Activated CD8-positive, alpha-beta T cell treated with anti-CD3 and anti-CD28 coated beads for 36 hours (primary cell): ENCODE data around the gene SHC1. TPM values are rescaled to one million over a fixed set of nuclear protein-coding genes. Genes with fewer than 3 reads are reported as not detected.
"Not testable (repeated sequence)": the region's sequence is repeated elsewhere in the genome, so short reads cannot be mapped to it uniquely, and the experiment has no call there.

Experiments
- ATAC-seq: fragments of 200-7000 bp; cut with Tn5 transposase; one replicate; pipeline ENCODE4 v1.10.0; 2021; ENCODE audit warnings: mild to moderate bottlenecking, moderate library complexity
- CTCF ChIA-PET: fragments of 350-600 bp; sonication (Branson Sonifier 250); formaldehyde crosslinking; loops from one replicate; lab custom pipeline; 2021; ENCODE audit warnings: antibody characterized with exemption; lab: Charles Lee
- POLR2A ChIA-PET: fragments of 350-600 bp; sonication (Branson Sonifier 250); formaldehyde crosslinking; loops from one replicate; lab custom pipeline; 2021; ENCODE audit warnings: antibody characterized with exemption; lab: Charles Lee
- DNase-seq: peaks from one replicate; pipeline ENCODE4 v3.0.0-alpha.2; 2020
- H3K27ac Mint-ChIP-seq: one replicate; pipeline ENCODE4 v1.8.0; 2021; ENCODE audit warnings: mild to moderate bottlenecking, mixed read lengths
- H3K27me3 Mint-ChIP-seq: one replicate; pipeline ENCODE4 v1.8.0; 2021; ENCODE audit warnings: mixed read lengths
- H3K36me3 Mint-ChIP-seq: one replicate; pipeline ENCODE4 v1.8.0; 2021; ENCODE audit warnings: low read depth, mixed read lengths
- H3K4me1 Mint-ChIP-seq: one replicate; pipeline ENCODE4 v1.8.0; 2021; ENCODE audit warnings: low read depth, mixed read lengths
- H3K4me3 Mint-ChIP-seq: one replicate; pipeline ENCODE4 v1.8.0; 2021; ENCODE audit warnings: mild to moderate bottlenecking, moderate library complexity, mixed read lengths
- H3K9me3 Mint-ChIP-seq: one replicate; pipeline ENCODE4 v1.8.0; 2021; ENCODE audit warnings: mixed read lengths
- CTCF ChIP-seq: fragments of 200-600 bp; IDR thresholded peaks from one replicate; pipeline ENCODE4 v1.8.0; 2022; ENCODE audit warnings: antibody characterized with exemption, mild to moderate bottlenecking
- intact Hi-C: fragments of 100-400 bp; cut with micrococcal nuclease; formaldehyde crosslinking; loops from one replicate; pipeline ENCODE4 v1.10.0; 2022
- total RNA-seq, 2 experiments: library from RNA; stranded (reverse); gene quantifications; one replicate each; pipeline ENCODE4 v1.2.3, GENCODE V29; 2021

Gene SHC1
- total RNA-seq, 2 experiments from 2014 or later, result 32.3 to 34.2 TPM

GRCh38 chr1:154996966-154997701 lies 26.6 kb upstream of the SHC1 start:
- ChIA-PET CTCF (interaction anchor here (1.0 to 5.3 kb wide), 5 partner anchors 14 to 53 kb away, joined by 3 to 108 read pairs (median 6); partner anchors contain the start of genes CKS1B, FLAD1, PYGO2 and SHC1), POLR2A (interaction anchor here (0.6 to 8.6 kb wide), 7 partner anchors 9 to 61 kb away, joined by 3 to 85 read pairs (median 3); partner anchors contain the start of genes CKS1B, FLAD1, PMVK and SHC1)
- H3K4me1 Mint-ChIP-seq, result peaks cover 35% of the 10 kb centered on the region
- no peaks in the 10 kb centered on the region for H3K9me3 Mint-ChIP-seq
- ATAC-seq, result no peak
- DNase-seq, result no peak
- peak overlapping the region; percentile 7 for H3K27ac Mint-ChIP-seq
- H3K27me3 Mint-ChIP-seq, result no peaks in the 10 kb centered on the region
- intact Hi-C loops, result loop anchor here (5.0 kb wide), 1 partner anchor 35 kb away; the partner anchor contains the start of gene PYGO2
- no peak for TF ChIP-seq CTCF
- H3K4me3 Mint-ChIP-seq, result no peak overlapping the region
- H3K36me3 Mint-ChIP-seq, result no peaks in the 10 kb centered on the region

GRCh38 chr1:154995301-154995983 lies 24.9 kb upstream of the SHC1 start:
- H3K9me3 Mint-ChIP-seq, result not testable (repeated sequence)
- POLR2A ChIA-PET, result interaction anchor here (0.7 to 8.6 kb wide), 3 partner anchors 11 to 21 kb away, joined by 3 to 85 read pairs (median 3); partner anchors contain the start of gene FLAD1
- CTCF ChIA-PET, result interaction anchor here (1.1 to 5.3 kb wide), 7 partner anchors 12 to 90 kb away, joined by 3 to 108 read pairs (median 5); partner anchors contain the start of genes FLAD1 and PYGO2

GRCh38 chr1:154994591-154994990 lies 24.0 kb upstream of the SHC1 start:
- Mint-ChIP-seq H3K27ac (no peak overlapping the region), H3K36me3 (peaks cover 4% of the 10 kb centered on the region), H3K9me3 (no peaks in the 10 kb centered on the region), H3K27me3 (no peaks in the 10 kb centered on the region), H3K4me1 (peaks cover 29% of the 10 kb centered on the region), H3K4me3 (no peak overlapping the region)
- POLR2A ChIA-PET, result interaction anchor here (0.7 to 8.6 kb wide), 6 partner anchors 11 to 43 kb away, joined by 3 to 85 read pairs (median 3); partner anchors contain the start of gene FLAD1
- no peak for ATAC-seq
- CTCF ChIA-PET, result interaction anchor here (0.8 to 3.1 kb wide), 8 partner anchors 11 to 91 kb away, joined by 3 to 25 read pairs (median 7); partner anchors contain the start of genes ADAM15, FLAD1 and PBXIP1
- no peak for TF ChIP-seq CTCF
- intact Hi-C loops, result no loop called here
- DNase-seq, result no peak

More at GRCh38 chr1:154995301-154995983, 24.9 kb upstream of the SHC1 start:
- H3K27me3 Mint-ChIP-seq, H3K27ac Mint-ChIP-seq, H3K36me3 Mint-ChIP-seq, H3K4me3 Mint-ChIP-seq, ATAC-seq, DNase-seq: not testable (repeated sequence)
- intact Hi-C loops, result loop anchor here (5.0 kb wide), 1 partner anchor 33 kb away; the partner anchor contains the start of gene PYGO2
- H3K4me1 Mint-ChIP-seq, result peaks cover 35% of the 10 kb centered on the region

- CTCF ChIA-PET, result interaction anchor here (0.7 to 3.1 kb wide), 9 partner anchors 11 to 91 kb away, joined by 3 to 25 read pairs (median 7); partner anchors contain the start of genes ADAM15, FLAD1 and PBXIP1
- Mint-ChIP-seq H3K27ac (no peak overlapping the region), H3K4me3 (no peak overlapping the region), H3K9me3 (no peaks in the 10 kb centered on the region), H3K4me1 (peaks cover 29% of the 10 kb centered on the region), H3K27me3 (no peaks in the 10 kb centered on the region), H3K36me3 (peaks cover 5% of the 10 kb centered on the region)
- no peak for DNase-seq
- ATAC-seq, result no peak
- POLR2A ChIA-PET, result interaction anchor here (0.7 to 8.6 kb wide), 6 partner anchors 10 to 43 kb away, joined by 3 to 85 read pairs (median 3); partner anchors contain the start of gene FLAD1
- intact Hi-C loops, result no loop called here
- TF ChIP-seq CTCF, result no peak
These were observed 23.7 kb upstream of the SHC1 start for GRCh38 chr1:154994269-154994587.
